ENCODE data around the gene APBA3. TPM values are rescaled to one million over a fixed set of nuclear protein-coding genes. Genes with fewer than 3 reads are reported as not detected.

Gene APBA3
- total and polyA plus RNA-seq, 8 donors, result 6.7 to 27.1 (median 10.5) TPM

DNA sequence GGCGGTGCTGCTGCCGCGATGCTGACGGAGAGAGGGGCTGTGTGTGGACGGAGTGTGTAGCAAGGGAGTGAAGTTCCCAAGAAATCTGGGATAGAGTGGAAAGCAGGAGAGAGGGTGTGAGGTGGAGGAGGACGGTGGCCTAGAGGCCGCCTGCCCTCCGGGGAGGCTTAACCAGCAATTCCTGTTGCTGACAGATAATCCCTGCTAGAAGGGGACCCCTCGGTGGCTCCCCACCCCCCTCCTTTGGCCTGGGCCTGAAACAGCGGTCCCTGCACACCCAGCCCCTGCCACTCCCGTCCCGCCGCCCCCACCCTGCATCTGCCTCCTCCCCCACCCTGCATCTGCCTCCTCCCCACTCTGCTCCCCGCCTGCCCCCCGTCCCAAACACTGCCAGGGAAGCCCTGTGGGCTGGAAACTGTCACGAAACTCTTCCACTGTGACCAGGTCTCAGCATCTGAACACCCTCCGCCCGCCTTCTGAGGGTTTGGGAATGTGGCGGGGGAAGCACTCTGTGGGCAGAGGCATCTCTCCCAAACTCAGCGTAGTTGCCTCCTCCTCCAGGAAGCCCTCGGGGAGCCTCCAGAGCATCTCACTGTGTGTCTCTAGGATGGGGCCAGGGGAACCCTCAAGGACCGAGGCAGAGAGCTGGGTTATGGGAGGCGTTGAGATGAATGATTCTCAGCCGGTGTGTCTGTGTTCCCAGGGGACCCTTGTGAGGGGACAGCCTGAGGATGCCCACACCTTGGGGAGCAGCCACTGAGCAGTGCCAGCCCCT, 41.8 kb upstream of the APBA3 start:
- DNase-seq (no peak), ATAC-seq (no peak), FAIRE-seq (no peak)
- 64 to 76% methylated on average over 18 to 24 of the region's 24 CpGs for WGBS, 2 donors
- peaks cover 0 to 5% (median 0%) of the 10 kb centered on the region in 4 donors for H3K27me3 ChIP-seq
- TF ChIP-seq, protein P1, sequence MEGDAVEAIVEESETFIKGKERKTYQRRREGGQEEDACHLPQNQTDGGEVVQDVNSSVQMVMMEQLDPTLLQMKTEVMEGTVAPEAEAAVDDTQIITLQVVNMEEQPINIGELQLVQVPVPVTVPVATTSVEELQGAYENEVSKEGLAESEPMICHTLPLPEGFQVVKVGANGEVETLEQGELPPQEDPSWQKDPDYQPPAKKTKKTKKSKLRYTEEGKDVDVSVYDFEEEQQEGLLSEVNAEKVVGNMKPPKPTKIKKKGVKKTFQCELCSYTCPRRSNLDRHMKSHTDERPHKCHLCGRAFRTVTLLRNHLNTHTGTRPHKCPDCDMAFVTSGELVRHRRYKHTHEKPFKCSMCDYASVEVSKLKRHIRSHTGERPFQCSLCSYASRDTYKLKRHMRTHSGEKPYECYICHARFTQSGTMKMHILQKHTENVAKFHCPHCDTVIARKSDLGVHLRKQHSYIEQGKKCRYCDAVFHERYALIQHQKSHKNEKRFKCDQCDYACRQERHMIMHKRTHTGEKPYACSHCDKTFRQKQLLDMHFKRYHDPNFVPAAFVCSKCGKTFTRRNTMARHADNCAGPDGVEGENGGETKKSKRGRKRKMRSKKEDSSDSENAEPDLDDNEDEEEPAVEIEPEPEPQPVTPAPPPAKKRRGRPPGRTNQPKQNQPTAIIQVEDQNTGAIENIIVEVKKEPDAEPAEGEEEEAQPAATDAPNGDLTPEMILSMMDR (IDR thresholded peaks at IDR 0.05), result no peak
- no peaks in the 10 kb centered on the region for H3K9me3 ChIP-seq
- intact Hi-C loops (cut with DNase I), result loop anchor here in 1 of 3 donors (5.0 kb wide), 1 partner anchor 419 kb away; no protein-coding TSS in a partner anchor
- no peaks in the 10 kb centered on the region for H3K4me1 ChIP-seq
- no peak overlapping the region for H3K27ac ChIP-seq
- no peaks in the 10 kb centered on the region for H3K36me3 ChIP-seq
- H3K4me3 ChIP-seq, result no peak overlapping the region

DNA sequence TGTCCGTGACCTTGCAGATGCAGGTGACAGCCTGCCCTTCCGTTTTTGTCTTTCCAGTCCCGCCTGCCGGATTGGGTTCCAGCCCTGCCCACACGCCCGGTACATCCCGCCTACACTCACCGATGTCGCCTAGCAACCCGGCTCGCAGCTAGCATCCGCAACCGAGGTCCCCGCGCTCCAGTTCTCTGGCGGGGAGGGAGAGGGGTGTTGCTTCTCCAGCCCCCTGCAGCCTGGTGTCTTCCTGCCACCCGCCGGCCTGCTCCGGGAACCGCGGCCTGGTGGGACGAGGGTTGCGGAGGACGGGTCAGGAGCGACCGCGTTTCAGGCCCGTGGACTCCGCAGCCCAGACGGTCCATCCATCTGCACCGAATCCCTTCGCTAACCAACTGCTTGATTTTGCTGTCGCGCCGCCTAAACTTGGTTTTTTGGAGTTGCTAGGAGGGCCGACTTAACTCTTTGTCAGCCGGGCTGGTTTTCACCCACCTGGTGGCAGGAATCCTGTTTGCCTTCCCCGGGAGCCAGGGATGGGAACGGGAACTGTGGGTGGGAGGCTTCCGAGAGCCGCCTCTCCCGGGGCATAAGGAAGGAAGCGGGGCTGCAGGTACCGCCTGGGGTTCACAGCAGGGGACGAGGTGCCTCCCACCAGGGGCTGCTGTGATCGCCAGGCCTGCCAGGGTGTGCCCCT, 40.1 kb upstream of the APBA3 start:
- peak in 1 of 6 donors; percentile 48 for DNase-seq
- intact Hi-C loops (cut with DNase I), result loop anchor here in 1 of 3 donors (5.0 kb wide), 1 partner anchor 421 kb away; no protein-coding TSS in a partner anchor
- WGBS, 2 donors, result 4% methylated on average over 46 of the region's 46 CpGs

DNA sequence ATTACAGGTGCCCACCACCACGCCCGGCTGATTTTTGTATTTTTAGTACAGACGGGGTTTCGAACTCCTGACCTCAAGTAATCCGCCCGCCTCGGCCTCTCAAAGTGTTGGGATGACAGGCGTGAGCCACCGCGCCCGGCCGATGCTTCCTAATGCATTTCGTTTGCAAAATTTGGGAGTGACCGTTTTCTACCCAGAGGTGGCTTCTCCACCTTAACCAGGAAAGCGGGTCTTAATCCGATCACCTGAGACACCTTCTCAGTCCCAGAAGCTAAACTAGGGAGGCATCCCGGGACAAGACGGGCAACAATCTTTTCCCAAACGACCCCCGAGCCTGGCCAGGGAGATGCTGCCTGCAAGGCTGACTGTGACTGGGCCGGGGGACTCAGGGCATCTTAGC, 39.5 kb upstream of the APBA3 start:
- DNase-seq, result no peak
- Histone ChIP-seq H3K36me3 (no peaks in the 10 kb centered on the region), H3K27me3 (peaks cover 0 to 5% (median 0%) of the 10 kb centered on the region in 4 donors), H3K27ac (no peak overlapping the region), H3K4me3 (no peak overlapping the region), H3K4me1 (no peaks in the 10 kb centered on the region), H3K9me3 (no peaks in the 10 kb centered on the region)
- WGBS, 2 donors, result 28 to 30% methylated on average over 21 of the region's 21 CpGs
- no peak for ATAC-seq
- intact Hi-C loops (cut with DNase I), result loop anchor here in 1 of 3 donors (5.0 kb wide), 1 partner anchor 421 kb away; no protein-coding TSS in a partner anchor
- no peak for FAIRE-seq
- TF ChIP-seq, protein P1 (IDR thresholded peaks at IDR 0.05), result no peak

More for the DNA sequence above, 40.1 kb upstream of the APBA3 start:
- Histone ChIP-seq H3K4me3 (peak overlapping the region in 1 of 4 donors; percentile 12), H3K4me1 (no peaks in the 10 kb centered on the region), H3K27me3 (peaks cover 0 to 5% (median 0%) of the 10 kb centered on the region in 4 donors), H3K36me3 (no peaks in the 10 kb centered on the region), H3K9me3 (no peaks in the 10 kb centered on the region), H3K27ac (no peak overlapping the region)
- ATAC-seq, result peak in 3 of 4 donors; percentile 41 to 60 (median 56)
- TF ChIP-seq, protein P1 (IDR thresholded peaks at IDR 0.05), result no peak
- no peak for FAIRE-seq

DNA sequence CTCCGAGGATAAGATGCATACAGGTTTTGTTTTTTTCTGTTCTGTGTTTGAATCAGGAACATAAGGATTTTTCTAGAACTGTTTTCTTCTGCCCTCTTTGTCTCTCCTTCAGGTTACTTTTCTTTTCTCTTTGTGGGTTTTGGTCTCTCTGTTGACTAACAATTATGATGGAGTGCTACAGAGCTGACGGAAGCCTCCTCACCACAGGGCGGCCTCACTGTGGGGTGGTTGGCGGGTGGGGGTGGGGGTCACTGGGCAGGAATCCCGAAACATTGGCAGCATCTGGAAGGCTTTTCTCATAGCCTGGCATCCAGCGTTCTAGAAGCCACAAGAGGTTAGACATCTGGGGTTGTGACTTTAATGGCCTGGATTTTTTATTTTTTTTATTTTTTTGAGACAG, 36.6 kb upstream of the APBA3 start:
- FAIRE-seq, result no peak
- H3K27ac ChIP-seq, result no peak overlapping the region
- DNase-seq, result no peak
- H3K27me3 ChIP-seq, result peaks cover 0 to 5% (median 0%) of the 10 kb centered on the region in 4 donors
- no peaks in the 10 kb centered on the region for H3K36me3 ChIP-seq
- intact Hi-C loops (cut with DNase I), result no loop called here
- no peaks in the 10 kb centered on the region for H3K9me3 ChIP-seq
- H3K4me1 ChIP-seq, result no peaks in the 10 kb centered on the region
- TF ChIP-seq, protein P1 (IDR thresholded peaks at IDR 0.05), result no peak
- WGBS, 2 donors, result 55 to 75% methylated on average over 6 of the region's 6 CpGs
- H3K4me3 ChIP-seq, result no peak overlapping the region
- no peak for ATAC-seq

All from pancreas (tissue), 10 donors.